Right renal pelvis (tissue), 4 donors: ENCODE results near the gene NIPSNAP3A. TPM values are rescaled to one million over a fixed set of nuclear protein-coding genes. Genes with fewer than 3 reads are reported as not detected.

ENCODE experiments used
- DNase-seq, 4 donors: peaks; one replicate each; pipeline ENCODE4 v3.0.0-alpha.2; 2013; ENCODE audit warnings: low read depth in 4 of 4, low spot score in 3 of 4, missing footprints in 1 of 4
- polyA plus RNA-seq, 4 donors: library from polyadenylated mRNA; unstranded; fragments of 120-200 nt; gene quantifications; one replicate each; pipeline ENCODE4 v1.2.1, GENCODE V29; 2013; ENCODE audit not compliant: insufficient read length in 4 of 4

NIPSNAP3A gene
- polyA plus RNA-seq, 4 donors = 53.4 to 65.6 (median 61.0) TPM

DNA sequence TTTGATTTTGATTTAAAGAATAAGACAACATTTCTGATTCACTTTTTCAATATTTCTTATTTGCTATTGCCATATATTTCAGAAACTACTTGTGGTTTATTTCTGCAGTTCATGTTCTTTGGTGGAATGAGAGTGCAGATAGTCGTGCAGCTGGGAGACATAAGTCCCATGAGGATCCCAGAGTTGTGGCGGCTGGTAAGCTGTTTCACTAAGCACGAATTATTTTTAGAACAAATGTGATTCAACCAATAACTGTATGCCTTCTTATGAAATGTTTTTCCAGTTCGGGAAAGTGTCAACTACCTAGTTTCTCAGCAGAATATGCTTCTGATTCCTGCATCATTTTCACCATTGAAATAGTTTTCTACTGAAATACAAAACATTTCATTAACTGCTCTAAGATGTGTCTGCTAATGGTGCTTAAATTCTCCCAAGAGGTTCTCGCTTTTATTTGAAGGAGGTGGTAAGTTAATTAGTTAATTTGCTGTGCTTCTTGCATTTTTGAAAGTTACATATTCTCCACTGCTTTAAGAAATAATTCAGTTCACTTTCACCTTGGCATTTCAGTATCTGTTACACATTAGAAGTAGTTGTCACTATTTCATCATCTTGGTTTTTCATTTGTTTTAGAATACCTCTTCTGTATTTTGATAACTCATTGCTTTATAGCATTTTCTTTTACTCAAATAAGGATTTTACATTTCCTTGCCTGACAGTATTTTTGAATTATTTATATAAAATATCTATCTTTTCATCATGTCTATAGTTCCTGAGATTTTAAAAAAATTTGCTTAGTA is 25.4 kb downstream of the NIPSNAP3A start:
- no peak for DNase-seq

- DNase-seq = no peak
Observed at GRCh38 chr9:104774132-104774531, 26.6 kb downstream of the NIPSNAP3A start.

GRCh38 chr9:104774831-104775573 is 27.5 kb downstream of the NIPSNAP3A start:
- no peak for DNase-seq

DNA sequence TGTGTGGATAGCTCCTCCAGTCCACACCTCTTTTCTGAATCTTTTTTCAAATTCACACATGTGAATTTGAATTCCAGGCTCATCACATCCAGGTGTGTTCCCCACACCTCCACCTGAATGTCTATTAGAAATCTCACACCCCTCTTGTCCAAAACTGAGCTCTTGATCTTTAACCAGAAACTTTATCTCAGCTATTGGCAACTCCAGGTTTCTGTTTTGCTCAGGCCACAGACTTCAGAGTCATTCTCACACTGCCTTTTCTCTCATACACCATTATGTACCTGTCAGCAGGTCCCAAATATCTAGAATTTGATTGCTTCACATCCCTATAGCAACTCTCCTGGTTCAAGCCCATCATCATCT is 28.1 kb downstream of the NIPSNAP3A start:
- no peak for DNase-seq

GRCh38 chr9:104775976-104776375 is 28.5 kb downstream of the NIPSNAP3A start:
- no peak for DNase-seq

- DNase-seq = no peak
Observed at GRCh38 chr9:104776797-104777196, 29.3 kb downstream of the NIPSNAP3A start.

DNA sequence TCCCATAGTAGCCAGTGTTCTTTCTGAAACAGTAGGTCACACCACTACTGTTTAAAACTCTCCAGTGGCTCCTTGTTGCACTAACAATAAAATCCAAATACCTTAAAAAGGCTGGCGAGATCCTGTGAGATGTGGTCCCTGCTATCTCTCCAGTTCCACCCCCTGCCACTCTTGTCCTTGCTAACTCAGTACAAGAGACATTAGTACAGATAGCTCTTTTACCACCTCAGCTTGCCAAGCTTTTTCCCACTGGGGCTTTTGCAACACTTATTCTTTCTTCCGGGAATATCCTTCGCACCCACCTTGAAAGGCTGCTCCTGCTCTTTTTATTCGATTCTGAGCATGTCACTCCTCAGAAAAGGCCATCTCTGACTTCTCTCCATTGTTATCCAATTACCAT is 31.3 kb downstream of the NIPSNAP3A start:
- DNase-seq = no peak

DNA sequence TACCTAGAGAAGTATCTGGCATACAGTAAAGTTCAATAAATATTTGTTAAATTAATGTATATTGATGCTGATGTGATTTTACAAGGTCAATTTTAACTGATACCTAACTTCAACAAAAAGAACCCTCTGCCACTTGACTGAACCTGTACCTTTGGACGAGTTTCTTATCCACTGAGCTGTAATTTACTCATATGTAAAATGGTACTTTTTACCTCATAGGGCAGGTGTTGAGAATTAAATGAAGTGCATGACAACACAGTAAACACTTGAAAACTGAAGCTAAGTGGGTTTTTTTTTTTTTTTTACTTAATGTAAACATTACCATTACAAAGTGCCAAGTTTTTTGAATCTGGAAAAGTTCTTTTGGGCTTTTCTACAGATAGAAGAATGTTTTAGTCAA is 31.9 kb downstream of the NIPSNAP3A start:
- no peak for DNase-seq

DNA sequence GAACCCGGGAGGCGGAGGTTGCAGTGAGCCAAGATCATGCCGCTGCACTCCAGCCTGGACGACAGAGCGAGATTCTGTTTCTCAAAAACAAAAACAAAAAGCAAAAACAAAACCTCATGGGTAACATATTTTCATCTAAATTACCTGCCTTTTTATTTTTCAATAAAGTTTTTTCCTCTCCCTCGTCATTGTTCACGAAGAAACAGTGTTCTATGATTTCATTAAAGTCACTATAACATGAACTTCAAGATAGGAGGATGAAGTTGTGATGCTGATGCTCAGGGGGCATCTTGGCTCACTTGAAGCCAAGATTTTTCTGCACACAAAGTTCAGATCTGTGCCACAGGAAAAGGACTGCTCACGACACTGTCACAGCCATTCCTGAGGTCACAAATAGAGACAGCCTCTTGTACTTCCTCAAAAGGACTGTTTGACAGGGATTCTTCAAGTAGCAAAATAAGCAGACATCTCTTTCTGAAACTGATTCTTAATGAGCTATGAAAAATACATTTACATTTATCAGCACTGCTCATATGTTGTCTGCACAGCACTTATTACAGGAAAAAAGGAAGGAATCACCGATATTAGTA is 32.6 kb downstream of the NIPSNAP3A start:
- no peak for DNase-seq

DNA sequence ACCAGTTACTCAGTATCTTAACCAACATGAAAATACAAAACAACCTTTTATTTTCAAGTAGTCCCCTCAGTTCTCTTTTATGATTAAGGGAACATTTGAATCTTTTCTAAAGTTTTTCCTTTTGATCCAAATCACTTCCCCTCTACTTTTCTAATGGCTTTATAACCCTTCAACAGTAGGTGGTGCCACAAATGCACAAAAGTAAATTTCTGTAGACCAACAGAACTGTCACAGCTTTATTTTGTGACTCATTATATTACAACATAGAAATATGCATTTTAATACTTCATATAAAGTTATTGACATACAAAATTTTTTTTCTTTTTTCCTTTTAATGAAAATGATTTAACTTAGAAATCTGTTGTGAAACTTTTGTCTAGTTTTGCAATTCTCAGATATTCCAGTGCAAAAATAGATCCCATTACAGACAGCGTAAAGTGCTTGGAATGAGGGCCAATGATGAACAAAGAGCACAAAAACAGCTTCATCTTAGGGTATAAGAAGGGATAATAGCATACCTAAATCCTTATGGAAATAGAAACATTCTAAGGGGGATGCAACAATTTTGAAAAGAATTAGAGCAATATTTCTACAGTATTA is 33.4 kb downstream of the NIPSNAP3A start:
- DNase-seq = peak in 1 of 4 donors; percentile 14

DNA sequence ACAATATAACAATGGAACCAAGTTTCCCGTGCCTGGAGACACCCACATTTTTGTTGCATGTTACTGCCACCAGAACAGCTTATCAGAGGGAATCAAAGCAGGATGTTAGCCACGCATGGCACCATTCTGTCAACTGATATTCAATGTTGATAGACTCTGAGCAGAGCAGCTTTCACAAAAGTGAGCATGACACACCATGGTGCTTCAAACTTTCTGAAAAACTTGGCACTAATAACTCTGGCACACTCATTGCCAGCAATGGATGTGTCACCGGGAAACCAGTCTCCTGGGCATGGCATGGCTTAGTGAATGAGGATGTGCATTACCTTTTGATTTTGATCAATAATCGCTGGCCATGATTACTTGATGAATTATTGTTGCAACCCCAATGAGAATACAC is 36.1 kb downstream of the NIPSNAP3A start:
- no peak for DNase-seq

DNA sequence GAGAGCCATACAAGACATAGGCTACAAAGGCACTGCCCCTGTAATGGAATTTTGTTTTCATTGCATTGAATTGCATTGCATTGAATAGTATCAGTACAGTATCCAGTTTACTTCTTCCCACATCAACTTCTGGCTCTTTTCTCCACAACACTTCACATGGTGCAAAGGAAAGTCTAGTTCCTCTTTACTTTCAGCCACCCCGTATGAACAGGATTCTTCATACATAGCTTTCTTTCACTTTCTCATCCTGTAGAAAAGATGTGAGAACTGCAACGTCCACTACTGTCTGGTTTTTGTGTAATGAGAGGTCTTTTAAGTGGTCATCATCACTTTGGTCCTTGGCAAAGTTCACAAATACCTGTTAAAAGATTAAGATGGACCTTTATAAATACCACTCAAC is 36.6 kb downstream of the NIPSNAP3A start:
- DNase-seq = no peak

DNA sequence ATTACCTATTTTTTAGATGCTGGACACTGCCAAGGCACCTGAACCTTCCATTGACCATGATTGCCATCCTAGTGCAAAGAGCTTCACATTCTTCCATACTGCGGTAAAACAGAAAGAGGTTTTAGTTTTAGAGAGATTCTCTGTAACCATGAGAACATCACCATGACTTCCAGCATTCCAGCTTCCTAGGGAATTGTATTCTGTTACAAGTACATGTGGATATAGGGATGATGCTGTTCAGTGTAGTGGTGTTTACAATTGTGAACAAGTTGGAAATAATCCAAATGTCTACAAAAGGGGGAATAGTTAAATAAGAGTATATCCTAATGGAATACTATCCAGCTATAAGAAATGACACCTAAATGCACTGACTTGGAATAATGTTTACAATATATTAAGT is 38.8 kb downstream of the NIPSNAP3A start:
- DNase-seq = no peak

DNA sequence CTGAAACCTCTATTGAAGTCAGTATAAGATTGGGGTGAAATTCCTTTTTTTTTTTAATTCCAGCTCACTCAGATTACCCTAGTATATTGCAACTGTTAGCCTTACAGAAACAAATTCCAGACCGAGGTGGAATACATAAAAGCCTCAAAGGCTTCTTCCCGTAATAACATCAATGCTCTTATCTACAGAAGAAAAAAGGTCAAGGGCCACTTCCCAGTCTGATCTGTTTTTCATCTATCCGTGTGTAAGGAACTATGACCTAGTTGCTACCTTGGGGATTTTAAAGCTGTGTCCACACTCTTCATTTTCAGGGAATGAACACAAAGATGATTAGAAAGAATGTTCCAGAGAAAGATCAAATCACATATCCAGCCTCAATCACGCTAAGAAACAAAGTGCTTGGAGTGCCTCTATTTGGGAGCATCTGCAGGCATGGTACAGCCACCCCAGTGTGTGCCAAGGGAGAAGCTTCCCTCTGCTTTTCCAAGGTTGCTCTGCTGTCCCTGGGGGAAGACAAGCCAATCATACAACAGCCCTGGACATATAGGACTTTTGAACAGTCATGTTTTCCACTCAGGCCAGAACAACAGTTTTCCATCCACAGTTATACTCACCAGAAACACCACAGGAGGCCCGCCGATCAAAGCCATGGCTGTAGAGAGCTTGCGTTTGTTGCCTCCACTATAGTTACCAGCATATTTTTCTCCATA is 40.0 kb downstream of the NIPSNAP3A start:
- DNase-seq = no peak

GRCh38 chr9:104788251-104788650 is 40.8 kb downstream of the NIPSNAP3A start:
- no peak for DNase-seq

DNA sequence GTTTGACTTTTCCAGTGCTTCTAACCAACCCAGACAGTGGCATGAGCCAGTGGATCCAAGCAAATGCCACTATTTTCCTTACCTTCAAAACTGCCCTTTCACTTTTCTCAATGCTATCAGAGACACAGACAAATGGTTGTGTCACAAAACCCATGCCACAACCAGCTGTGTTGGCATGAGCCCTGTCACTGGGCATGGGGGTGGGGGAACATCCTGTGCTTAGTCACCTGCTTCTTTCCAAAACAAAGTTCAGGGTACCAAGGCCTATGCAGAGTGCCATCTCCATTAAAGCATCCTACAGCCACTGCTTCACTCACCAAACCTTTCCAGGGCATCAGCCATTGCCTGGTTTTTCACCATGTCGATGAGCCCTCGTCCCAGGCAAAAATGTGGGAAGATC is 46.6 kb downstream of the NIPSNAP3A start:
- no peak for DNase-seq

GRCh38 chr9:104795082-104795481 is 47.6 kb downstream of the NIPSNAP3A start:
- DNase-seq = no peak

DNA sequence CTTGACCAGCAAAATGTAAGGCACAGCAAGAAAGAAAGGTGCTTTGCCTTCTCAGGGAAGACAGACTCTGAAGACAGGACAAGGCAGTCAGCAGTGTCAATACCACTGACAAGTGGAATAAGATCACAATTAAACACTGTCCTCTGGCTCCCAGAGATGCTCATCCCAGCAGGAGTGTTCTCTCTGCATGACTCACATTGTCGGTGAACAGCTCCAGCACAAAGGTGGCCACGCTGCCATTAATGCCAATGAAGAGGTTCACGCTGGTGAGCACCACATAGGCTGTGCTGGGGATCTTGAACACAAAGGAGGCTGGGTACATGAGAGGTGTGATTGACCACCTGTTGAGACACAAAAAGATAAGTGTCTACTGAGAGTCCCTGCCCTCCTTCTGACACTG is 48.4 kb downstream of the NIPSNAP3A start:
- no peak for DNase-seq

- DNase-seq = no peak
Observed at GRCh38 chr9:104798209-104798995, 50.9 kb downstream of the NIPSNAP3A start.
